Superior temporal gyrus (tissue), 1 donor: Measurements from ENCODE around the gene CYTL1.
"Not testable (repeated sequence)": the region's sequence is repeated elsewhere in the genome, so short reads cannot be mapped to it uniquely, and the experiment has no call there.

Source experiments
- DNase-seq: peaks from one replicate; pipeline ENCODE4 v3.0.0-alpha.2; 2016; ENCODE audit errors: extremely low spot score

The CYTL1 gene

DNA sequence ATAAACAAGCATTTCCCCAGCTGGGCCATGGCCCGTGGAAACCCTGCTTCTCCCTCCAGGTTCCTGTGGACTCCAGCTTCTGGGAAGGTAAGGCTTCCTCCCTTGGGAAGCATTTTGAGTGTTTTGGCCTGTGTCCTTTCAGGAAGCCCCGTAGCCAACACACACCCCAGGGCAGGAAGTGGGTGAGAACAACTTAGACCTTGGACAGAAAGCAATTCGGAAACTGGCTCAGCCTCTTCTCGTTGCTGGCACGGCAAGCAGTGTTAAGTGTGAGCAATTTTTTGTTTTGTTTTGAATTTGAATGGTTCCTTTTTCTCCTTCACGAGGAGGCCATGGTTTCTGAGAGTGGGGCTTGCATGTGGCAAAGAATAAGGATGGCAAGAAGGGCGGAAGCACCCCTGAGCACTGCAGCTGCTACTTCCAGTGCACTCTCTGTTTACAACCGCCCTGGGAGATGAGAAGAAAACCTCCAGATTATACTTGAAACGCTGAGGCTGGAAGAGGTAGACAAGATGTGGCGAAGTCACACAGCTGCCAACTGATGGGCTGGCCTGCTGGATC lies 14.1 kb upstream of the CYTL1 start:
- no peak for DNase-seq

DNA sequence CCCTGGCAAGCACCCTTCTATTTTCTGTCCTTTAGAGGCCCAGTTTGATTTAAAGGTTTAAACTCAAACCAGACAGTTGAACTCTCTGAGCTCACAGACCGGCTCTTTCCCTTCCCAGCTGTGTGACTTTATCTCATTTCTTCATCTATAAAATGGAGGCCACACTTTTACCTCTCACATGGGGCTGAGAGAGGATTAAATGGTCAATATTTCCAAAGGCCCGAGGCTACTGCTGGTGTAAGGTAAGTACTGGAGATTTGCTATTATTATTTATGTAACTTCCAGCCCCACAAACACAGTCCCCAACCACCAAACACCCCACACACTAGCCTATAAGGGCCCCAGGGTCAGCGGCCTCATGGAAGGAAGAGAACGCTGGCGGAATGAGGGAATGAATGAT lies 13.6 kb upstream of the CYTL1 start:
- no peak for DNase-seq

- DNase-seq: no peak
Observed at GRCh38 chr4:5030927-5031326, 11.7 kb upstream of the CYTL1 start.

DNA sequence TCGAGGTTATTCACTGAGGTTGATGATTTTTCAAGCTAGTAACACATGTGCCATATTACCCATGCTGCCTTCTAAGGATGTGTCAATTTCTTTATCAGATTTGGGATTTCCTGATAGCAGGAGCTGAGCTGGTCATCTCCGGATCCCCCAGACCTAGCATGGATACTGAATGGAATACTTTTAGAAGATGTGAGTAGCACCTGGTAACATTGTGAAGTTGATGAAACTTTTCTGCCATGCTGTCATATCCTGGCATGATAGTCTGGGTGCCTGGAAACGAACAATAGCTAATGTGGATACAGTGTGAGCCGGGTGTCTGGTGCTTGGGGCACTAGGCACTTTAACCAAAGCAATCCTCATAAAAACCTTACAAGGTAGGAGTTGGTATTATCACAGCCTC lies 11.0 kb upstream of the CYTL1 start:
- no peak for DNase-seq

GRCh38 chr4:5029447-5029846 lies 10.2 kb upstream of the CYTL1 start:
- DNase-seq: no peak

- no peak for DNase-seq
Observed at GRCh38 chr4:5028480-5028879, 9.2 kb upstream of the CYTL1 start.

DNA sequence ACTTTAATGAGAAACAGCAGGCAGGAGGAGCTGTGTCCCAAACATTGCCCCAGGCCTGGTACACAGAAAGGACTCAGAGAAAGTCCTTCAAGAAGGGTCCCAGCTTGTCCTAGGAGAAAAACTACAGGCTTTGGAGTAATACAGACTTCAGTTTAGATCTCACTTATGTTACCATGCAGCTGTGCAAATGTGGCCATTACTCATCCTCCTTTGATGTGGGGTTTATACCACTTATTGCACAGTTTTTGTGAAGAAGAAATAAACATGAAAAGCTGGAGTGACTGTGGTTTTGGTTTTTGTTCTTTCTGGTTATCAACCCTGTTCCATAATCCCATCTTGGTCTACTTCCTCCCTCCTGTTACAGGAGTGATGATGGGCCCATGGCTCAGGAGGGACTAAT lies 8.1 kb upstream of the CYTL1 start:
- no peak for DNase-seq

DNA sequence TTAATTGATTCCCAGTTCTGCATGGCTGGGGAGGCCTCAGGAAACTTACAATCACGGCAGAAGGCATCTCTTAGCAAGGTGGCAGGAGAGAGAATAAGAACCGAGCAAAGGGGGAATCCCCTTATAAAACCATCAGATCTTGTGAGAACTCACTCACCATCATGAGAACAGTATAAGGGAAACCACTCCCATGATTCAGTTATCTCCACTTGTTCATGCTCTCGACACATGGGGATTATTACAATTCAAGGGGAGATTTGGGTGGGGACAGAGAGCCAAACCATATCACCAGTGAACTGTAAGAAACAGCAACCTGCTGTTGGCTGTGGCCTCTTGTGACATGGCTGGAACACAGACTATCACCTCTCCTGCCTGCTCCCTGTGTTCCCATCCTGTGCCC lies 7.1 kb upstream of the CYTL1 start:
- no peak for DNase-seq

GRCh38 chr4:5024673-5025072 lies 5.4 kb upstream of the CYTL1 start:
- no peak for DNase-seq

DNA sequence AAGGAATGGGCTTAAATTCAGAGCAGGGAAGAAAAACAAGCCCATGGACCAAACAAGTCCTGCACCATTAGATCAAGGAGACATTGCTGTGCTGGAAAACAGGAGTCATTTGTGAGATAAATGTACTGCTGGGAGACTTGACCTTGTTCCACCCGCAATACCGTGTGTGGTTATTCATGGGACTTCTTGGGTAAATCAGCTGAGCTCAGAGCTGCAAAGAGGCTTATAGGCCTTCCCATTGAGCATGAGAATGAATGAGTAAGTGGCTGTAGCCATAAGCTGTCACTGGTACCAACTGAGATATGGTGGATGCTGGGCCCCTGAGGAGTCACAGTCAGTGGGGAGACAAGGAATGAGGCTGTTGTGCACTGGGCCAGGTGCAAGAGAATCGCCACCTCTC lies 2.3 kb upstream of the CYTL1 start:
- DNase-seq: no peak

DNA sequence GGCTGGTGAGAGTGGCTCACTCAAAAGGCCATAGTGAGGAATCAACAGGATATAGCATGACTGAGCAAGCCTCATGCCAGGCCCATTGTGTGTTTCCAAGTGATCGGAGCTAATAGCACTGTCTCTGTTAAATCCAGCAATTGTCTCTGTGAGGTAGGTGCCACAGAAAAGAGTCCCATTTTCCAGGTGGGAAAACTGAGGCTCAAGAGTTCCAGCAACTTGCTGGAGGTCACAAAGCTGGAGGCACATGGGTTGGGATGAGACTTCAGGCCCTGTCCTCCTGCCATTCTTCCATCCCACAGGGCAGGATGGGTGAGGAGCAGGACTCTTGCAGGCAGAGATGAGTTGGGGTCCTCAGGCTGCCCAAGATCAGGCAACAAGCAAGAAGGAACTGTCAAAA lies 1.1 kb upstream of the CYTL1 start:
- no peak for DNase-seq

DNA sequence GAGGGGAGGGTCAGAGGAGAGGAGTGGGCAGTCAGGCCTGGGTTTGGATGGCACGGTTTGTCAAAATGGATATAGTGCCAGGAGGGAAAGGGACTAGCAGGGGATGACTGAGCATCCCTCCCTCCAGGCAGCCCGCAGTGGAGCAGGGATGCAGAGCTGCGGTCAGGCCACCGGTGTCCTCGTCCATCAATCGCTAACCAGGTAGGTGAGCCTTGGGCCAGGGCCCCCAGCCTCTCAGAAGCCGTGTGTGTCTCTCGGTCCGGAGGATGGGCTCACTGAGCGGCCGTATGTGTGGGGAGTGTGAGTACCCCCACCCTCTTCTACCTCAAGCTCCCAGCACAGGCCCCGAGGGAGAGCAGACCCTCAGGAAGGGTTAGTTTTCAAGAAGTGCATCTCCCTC lies 538 bp upstream of the CYTL1 start:
- no peak for DNase-seq

DNA sequence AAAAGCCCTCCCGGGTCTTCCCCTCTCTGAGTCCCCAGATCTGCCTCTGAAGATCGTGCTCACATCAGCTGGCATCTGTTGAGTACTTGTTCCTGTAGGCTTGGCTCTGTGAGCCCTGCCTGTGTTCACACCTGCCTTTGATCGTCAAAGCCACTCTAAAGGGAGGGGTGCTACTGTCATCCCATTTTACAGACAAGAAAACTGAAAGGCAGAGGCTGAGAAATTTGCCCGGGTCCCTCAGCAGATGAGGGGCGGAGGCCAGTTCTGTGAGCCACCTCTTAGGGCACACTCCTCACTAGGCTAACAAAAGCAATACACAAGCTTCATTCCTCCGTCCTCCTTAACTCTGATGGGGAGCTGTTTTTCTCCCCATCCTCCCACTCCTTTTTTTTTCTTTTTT lies 655 bp downstream of the CYTL1 start:
- DNase-seq: no peak

GRCh38 chr4:5018096-5018495 lies 1.2 kb downstream of the CYTL1 start:
- DNase-seq: no peak

- no peak for DNase-seq
Observed at GRCh38 chr4:5014007-5014682, 5.1 kb downstream of the CYTL1 start.

DNA sequence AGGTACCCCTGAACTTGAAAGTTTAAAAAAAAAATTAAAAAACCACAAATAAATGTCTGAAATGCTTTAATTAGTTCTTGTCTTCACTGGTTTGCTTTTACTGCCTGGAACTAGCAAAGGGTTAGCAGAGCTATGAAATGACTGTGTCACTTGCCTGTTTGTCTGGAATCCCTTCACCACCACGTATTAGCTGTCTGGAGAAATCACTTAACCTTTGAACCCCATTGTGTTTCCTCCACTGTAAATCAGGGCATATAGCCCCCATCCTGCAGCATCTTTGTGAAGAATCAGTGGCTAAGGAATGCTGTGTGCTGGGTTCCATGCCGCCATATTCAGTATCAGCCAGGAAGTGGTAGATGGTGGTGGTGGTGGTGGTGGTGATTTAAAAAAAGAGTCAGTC lies 6.3 kb downstream of the CYTL1 start:
- DNase-seq: no peak

GRCh38 chr4:5012244-5012898 lies 6.9 kb downstream of the CYTL1 start:
- no peak for DNase-seq

DNA sequence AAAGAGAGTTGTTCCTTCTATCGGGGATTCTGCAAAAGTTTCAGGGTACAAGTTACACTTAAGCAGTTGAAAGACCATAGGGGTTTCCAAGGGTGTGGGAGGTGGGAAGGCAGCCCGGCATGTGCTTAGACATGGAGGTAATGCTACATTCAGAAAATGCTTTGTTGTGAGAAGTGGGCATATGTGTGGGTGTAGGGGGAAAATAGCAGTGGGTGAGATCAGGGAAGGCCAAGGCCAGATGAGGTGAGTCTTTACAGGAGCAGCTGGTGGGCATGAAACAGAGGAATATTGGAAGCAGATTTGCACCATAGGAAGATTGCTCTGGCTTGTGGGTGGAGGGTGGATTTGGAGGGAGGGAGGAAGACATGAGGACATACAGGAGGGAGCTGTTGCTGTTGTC lies 8.3 kb downstream of the CYTL1 start:
- DNase-seq: no peak

- DNase-seq: no peak
Observed at GRCh38 chr4:5009796-5010195, 9.5 kb downstream of the CYTL1 start.

DNA sequence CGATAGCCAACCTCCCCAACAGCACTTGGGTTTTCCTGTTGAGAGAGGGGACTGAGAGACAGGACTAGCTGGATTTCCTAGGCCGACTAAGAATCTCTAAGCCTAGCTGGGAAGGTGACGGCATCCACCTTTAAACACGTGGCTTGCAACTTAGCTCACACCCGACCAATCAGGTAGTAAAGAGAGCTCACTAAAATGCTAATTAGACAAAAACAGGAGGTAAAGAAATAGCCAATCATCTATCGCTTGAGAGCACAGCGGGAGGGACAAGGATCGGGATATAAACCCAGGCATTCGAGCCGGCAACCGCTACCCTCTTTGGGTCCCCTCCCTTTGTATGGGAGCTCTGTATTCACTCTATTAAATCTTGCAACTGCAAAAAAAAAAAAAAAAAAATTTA lies 12.3 kb downstream of the CYTL1 start:
- not testable (repeated sequence) for DNase-seq

DNA sequence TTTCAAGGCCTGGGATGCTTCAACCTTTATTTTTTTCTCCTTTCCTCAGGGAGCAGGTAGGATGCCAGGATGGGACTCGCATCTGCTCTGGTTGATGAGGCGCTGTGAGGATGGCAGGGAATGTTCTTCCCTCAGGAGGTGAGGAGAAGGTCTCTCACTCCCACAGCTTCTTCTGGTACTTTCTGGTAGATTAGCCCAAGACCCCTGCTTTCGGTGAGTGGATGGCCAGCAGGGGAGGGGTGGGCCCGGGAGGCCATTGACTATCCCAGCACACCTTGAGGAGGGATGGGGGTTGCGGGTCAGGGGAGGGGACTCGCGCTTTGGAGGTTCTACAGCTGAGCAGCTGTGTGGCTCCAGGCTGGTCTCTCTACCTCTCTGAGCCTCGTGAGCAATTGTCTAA lies 14.8 kb downstream of the CYTL1 start:
- DNase-seq: no peak

DNA sequence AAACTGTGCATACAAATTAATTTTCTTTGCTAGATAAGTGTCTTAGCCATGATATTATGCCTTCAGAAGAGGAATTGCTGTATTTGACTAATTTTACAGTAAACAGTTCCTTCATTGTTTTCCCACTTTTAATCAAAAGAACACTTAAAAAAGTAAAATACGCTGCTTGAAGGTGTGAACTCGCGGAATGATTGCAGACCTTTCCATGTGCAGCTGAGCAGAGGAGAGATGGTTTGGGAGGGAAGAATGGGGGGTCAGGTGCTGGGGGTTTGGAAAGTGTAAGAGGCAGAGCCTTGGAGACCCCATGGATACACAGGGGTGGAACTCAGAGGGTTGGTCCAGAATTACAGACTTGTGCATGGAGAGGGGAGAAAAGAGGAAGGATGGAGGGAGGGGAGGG lies 15.3 kb downstream of the CYTL1 start:
- DNase-seq: no peak

DNA sequence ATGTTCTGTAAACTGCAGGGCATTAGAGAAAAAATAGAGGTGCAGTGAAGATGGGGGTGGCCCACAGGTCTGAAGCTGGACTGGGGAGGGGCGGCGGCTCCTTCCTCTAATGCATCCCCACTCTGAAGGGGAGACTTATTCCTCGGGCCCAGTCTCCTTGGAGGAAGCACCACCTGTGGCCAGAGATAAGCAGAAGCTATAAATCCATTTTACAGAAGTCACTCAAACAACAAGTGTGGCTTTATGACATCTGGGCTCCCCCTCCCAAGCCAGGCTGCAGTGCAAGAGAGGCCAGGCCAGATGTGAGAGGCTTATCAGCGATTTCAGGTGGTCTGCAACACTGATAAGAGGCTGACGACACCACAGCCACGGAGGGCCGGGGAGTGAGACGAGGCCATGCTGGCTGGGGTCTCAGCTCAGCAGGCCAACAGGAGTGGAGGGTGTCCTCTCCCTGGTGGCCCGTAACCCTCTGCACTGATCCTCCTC lies 15.8 kb downstream of the CYTL1 start:
- DNase-seq: no peak
